ENCODE data around the gene MED15.

Gene MED15

GRCh38 chr22:20583471-20583922 lies 76.1 kb downstream of the MED15 start:
- peak; percentile 27; the same call in 1 of the 2 replicates for TF ChIP-seq CTCF (IDR thresholded peaks at IDR 0.05)

GRCh38 chr22:20584029-20584871 lies 76.8 kb downstream of the MED15 start:
- TF ChIP-seq CTCF (IDR thresholded peaks at IDR 0.05): no peak

GRCh38 chr22:20584872-20585638 lies 77.6 kb downstream of the MED15 start:
- TF ChIP-seq CTCF (IDR thresholded peaks at IDR 0.05): no peak

- no peak for TF ChIP-seq CTCF (IDR thresholded peaks at IDR 0.05)
These were observed 78.4 kb downstream of the MED15 start for GRCh38 chr22:20585639-20586402.

GRCh38 chr22:20586403-20586745 lies 79.0 kb downstream of the MED15 start:
- TF ChIP-seq CTCF (IDR thresholded peaks at IDR 0.05): no peak

GRCh38 chr22:20587206-20587958 lies 80.0 kb downstream of the MED15 start:
- no peak for TF ChIP-seq CTCF (IDR thresholded peaks at IDR 0.05)
